GM19468 (cell line): ENCODE data around the gene TMA7.
"Not testable (repeated sequence)": the region's sequence is repeated elsewhere in the genome, so short reads cannot be mapped to it uniquely, and the experiment has no call there.

ENCODE experiments used
- ATAC-seq: cut with Tn5 transposase; IDR thresholded peaks from one replicate; pipeline ENCODE4 v1.9.1; 2021; ENCODE audit warnings: mild to moderate bottlenecking, moderate library complexity, moderate number of reproducible peaks; ENCODE audit not compliant: unreplicated experiment; ENCODE audit errors: extremely low read depth

The TMA7 gene

DNA sequence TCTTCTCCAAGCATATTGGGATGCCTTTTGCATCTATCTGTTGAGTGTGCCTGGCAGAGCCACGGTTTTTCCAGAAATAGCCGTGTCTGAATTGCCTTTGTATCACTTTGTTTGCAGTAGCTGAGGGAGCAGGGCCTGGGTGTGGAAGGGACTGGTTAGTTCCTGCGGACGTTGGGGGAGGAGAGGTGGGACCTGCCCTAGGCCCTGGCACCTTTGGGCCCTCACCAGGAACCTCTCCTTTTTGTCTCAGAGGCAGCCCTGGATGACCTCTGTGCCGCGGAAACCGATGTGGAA, 25.1 kb downstream of the TMA7 start:
- ATAC-seq = no peak

DNA sequence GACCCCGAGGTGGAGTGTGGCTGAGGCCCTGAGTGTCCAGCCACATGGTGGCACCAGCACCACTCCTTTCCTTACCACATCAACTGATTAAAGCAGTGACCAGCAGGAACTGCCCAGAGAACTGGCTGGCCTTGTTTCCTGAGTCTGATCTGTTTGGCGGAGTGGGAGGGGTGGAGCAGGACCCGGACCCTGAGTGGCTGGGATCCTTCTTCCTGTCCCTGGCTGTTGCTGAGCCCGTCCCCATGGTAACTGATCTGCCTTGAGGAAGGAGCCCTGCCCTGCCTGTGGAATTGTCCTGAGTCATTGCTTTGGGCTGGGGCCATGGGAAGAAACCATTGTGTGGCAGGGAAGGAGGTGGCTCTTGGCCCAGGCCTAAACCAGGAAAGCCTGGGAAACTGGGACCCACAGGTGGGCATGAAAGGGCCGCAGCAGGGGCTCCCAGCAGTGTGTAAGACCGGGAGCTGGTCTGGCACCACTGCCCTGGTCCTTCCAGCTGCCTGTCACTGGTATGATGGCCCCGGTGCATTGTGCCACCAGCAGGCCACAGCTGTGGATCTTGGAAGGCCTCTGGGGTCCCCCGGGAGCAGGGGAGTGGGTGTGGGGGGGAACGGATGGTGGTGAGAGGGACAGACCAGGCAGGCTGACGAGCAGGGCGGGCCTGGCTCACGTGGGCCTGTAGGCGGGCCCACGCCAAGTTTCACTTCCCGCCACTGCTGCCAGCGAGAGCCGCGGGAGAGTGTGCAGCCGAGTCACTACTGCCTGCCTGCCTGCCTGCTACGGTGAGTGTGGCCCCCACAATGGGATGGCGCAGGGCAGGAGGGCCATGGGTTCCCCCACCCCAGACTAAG, 25.7 kb downstream of the TMA7 start:
- peak; percentile 80 for ATAC-seq

GRCh38 chr3:48466386-48467109, 26.5 kb downstream of the TMA7 start:
- no peak for ATAC-seq

DNA sequence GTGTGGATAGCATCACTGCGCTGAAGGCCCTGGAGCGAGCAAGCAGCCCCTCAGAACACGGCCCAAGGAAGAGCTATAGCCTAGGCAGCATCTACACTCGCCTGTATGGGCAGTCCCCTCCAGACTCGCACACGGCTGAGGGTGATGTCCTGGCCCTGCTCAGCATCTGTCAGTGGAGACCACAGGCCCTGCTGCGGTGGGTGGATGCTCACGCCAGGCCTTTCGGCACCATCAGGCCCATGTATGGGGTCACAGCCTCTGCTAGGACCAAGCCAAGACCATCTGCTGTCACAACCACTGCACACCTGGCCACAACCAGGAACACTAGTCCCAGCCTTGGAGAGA, 27.0 kb downstream of the TMA7 start:
- ATAC-seq = no peak

DNA sequence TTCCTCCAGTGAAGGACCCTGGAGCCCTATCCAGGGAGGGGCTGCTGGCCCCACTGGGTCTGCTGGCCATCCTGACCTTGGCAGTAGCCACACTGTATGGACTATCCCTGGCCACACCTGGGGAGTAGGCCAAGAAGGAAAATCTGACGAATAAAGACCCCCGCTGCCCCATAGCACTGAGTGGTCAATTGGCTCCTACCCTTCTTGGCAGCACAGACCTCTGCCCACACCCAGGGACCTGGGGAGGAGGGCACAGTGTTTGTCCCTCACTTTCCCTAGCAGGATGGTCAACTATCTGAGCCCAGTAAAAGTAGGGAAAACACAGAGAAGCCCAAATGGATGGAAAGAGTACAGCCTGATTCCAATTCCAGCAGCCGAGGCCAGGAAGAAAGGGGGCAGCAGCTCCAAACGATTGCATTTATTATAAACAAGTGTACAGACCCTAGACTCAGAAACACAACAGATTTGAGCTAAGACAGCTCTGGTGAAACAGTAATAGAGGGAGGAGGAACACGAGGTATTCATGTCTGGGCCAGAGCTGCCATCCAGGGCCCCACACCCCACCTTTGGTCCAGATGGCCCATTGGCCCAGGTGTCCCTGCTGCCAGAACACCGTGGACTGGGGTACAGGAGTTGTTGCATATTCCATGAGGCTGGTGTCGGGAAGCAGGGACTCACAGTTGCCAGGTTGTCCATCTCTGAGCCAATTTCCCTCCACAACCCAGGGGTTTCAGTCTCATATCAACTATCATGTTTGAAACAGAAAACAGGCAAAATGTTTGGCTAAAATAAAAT, 27.6 kb downstream of the TMA7 start:
- no peak for ATAC-seq

DNA sequence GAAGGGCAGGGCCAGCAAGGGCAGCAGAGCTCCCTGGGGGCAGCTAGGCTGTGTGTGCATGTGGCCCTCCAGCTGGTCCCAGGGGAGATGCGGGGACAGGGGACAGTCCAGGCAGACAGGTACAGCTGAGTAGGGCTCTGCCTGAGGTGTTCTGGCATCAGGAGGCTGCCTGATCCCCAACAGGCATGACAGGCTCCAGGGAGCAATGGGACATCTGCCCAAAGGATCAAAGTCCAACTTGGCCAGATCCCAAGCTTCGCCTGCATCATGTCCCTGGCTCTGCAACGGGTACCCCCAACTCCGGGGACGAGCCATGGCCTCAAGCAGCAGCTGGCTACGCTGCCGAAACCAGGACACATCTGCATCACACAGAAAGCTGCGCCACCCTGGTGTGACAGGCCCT, 28.3 kb downstream of the TMA7 start:
- ATAC-seq = no peak

- ATAC-seq = no peak
Observed at GRCh38 chr3:48469046-48469915, 29.2 kb downstream of the TMA7 start.

DNA sequence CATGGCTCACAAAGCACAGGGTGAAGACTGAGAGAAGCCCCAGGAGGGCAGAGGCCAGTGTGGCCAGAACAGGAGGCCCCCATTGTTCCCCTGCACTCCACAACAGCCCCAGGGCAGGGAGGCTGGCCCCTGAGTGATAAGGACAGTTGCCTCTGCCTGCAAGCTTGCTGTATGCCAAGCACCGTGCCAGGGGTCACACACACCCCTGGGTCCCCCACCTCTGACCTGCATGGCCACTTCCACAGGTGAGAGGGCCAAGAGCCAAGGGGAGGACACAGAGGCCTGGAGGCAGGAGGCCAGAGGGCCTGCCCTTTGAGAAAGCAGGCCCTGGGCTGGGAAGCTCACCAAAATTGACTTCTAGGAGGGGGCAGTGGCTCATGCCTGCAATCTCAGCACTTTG, 30.2 kb downstream of the TMA7 start:
- no peak for ATAC-seq

DNA sequence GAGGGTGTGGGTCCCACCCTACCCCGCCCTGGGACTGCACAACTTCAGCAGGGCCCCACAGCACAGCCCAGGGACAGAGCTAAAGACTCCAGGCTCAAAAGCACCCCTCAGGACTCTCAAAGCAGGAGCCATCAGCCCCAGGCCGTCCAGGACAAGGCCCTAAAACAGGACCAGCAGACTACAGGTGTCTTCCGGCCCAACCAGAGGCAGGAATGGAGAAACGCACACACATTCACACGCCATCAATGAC, 32.5 kb downstream of the TMA7 start:
- no peak for ATAC-seq

GRCh38 chr3:48472923-48473616, 33.0 kb downstream of the TMA7 start:
- peak; percentile 79 for ATAC-seq

GRCh38 chr3:48473617-48473952, 33.5 kb downstream of the TMA7 start:
- ATAC-seq = no peak

DNA sequence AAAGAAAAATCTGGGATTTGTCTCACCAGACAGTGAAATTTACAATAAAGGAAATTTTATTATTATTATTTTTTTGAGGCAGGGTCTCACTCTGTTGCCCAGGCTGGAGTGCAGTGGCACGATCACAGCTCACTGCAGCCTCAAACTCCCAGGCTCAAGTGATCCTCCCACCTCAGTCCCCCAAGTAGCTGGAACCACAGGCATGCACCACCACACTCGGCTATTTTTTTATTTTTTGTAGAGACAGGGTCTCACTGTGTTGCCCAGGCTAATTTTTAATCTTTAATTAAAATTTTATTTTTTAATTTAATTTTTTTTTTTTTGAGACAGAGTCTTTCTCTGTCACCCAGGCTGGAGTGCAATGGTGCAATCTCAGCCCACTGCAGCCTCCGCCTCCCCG, 34.0 kb downstream of the TMA7 start:
- not testable (repeated sequence) for ATAC-seq

DNA sequence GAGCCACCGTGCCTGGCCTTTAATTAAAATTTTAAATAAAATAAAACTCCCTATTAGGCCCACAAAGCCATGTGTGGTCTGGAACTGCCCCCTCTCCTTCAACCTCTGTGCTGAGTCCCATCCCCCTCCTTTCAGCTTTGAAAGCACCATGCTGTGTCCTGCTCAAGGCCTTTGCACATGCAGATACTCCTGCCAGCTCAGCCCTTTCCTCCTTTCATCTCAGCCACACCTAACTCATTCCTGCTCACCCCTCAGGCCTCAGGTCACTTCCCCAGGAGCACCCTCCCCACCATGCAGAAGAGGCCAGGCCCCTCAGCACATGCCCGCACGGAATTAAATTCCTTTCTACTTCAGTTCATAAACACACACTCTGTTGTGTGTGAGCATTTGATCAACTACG, 34.6 kb downstream of the TMA7 start:
- ATAC-seq = no peak

GRCh38 chr3:48475188-48475587, 35.1 kb downstream of the TMA7 start:
- ATAC-seq = no peak

DNA sequence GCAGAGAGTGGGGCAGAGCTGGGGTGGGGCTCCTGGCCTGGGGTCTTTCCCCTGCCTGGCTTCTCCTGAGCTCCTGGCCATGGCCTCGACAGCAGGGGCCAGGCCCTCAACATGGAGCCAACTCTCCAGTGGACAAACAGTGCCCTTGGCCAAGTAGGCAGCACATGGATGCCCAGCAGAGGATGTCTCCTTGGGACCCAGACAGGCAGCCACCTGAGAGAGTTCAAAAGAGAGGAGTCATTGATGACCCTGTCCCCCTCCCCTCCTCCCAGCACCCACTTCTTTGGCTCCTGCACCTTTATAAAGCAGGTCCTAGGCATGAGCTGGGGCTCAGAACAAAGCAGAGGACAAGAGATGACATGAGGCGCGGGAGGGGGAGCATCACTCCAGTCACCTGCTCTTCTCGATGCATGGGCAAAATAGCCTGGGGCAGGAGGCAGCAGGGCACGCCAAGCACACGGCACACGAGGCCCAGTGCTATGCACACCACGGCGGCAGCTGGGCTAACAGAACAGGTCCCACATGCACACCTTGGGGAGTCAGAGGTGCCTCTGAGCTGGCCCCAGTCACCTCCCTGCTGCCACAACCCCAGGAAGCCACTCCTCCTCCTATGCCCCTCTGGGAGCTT, 36.5 kb downstream of the TMA7 start:
- ATAC-seq = no peak

DNA sequence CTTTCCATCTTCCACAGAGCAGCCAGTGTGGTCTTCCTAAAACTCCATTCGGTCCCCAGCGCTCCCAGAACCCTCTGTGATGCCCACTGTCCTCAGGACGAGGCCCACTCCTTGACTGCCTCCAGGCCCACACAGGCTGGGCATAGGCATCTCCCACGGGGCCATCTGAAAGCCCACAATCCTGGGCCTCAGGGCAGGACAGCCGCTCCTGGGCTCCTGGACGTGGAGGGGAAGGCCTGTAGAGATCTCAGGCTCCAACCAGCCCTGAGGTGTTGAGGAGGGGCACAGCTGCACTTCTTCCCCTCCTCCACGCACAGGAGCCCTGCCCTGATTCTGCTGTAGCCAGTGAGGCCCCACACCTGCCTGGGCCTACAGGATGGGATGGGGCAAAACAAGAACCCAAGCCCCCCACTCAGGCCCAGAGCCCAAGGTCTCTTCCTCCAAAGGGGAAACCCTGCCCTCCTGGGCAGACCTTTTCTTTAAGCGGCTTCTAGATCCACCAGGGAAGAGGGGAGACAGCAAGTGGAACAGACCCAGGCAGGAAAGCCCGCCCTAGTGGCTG, 38.0 kb downstream of the TMA7 start:
- no peak for ATAC-seq

- no peak for ATAC-seq
Observed at GRCh38 chr3:48478626-48479555, 38.8 kb downstream of the TMA7 start.

- not testable (repeated sequence) for ATAC-seq
Observed at GRCh38 chr3:48480891-48481290, 40.8 kb downstream of the TMA7 start.
